HepG2 (cell line): ENCODE measurements around the gene SLC6A17. TPM values are rescaled to one million over a fixed set of nuclear protein-coding genes. Genes with fewer than 3 reads are reported as not detected.

Experiments
- ATAC-seq: fragments of 200-7000 bp; cut with Tn5 transposase; 3 replicates; pipeline ENCODE4 v1.9.1; 2020; ENCODE audit warnings: mild to moderate bottlenecking, moderate library complexity
- BruUV-seq: library from RNA; stranded (reverse); fragments of 400-500 nt; replicated peaks from 2 replicates; lab custom pipeline; 2021; lab: Mats Ljungman, UMichigan
- CTCF ChIA-PET: fragments of 300-600 bp; formaldehyde crosslinking; extraction: SDS; loops from one replicate; lab custom pipeline; 2021; ENCODE audit warnings: low total read pairs, inconsistent platforms, low intra/inter-chr PET ratio; lab: Yijun Ruan, JAX
- POLR2A ChIA-PET: fragments of 350-600 bp; sonication (Branson Sonifier 250); formaldehyde crosslinking; loops from one replicate; lab custom pipeline; 2020; ENCODE audit warnings: antibody characterized with exemption, inconsistent platforms; lab: Yijun Ruan, JAX
- DNase-seq: peaks from one replicate; pipeline ENCODE4 v3.0.0-alpha.2; 2015; ENCODE audit warnings: low spot score
- FAIRE-seq: peaks from 3 replicates; lab custom pipeline; 2011; peaks lifted over from hg19 to GRCh38; lab: Jason Lieb, UNC
- H2AFZ ChIP-seq: one replicate; pipeline ENCODE4 v1.6.1; 2011; ENCODE audit warnings: low read length, inconsistent platforms
- H3K27ac ChIP-seq: fragments of 300-600 bp; 3 replicates; pipeline ENCODE4 v1.8.0; 2011; ENCODE audit warnings: mixed run types, mild to moderate bottlenecking, mixed read lengths, low read length, inconsistent platforms; ENCODE audit not compliant: insufficient read depth; ENCODE audit errors: extremely low read length
- H3K27me3 ChIP-seq, 2 experiments: fragments of 200-600 bp in 1 of 2; 2 replicates in 1 of 2; 3 replicates in 1 of 2; pipeline versions ENCODE4 v1.6.0 to v1.8.0; 2011; ENCODE audit warnings: low read length in 2 of 2, mild to moderate bottlenecking in 2 of 2, moderate library complexity in 2 of 2, inconsistent platforms in 1 of 2; ENCODE audit not compliant: insufficient read depth in 2 of 2, control insufficient read depth in 1 of 2
- H3K36me3 ChIP-seq, 2 experiments: fragments of 200-600 bp in 1 of 2; replicated peaks in 1 of 2; 2 replicates in 1 of 2; 3 replicates in 1 of 2; pipeline versions ENCODE4 v1.5.1 to v1.8.0; 2011; ENCODE audit warnings: low read length in 2 of 2, inconsistent platforms in 1 of 2; ENCODE audit not compliant: insufficient read depth in 2 of 2, control insufficient read depth in 1 of 2
- H3K4me1 ChIP-seq: 2 replicates; pipeline ENCODE4 v1.5.1; 2012; ENCODE audit warnings: low read length, inconsistent platforms; ENCODE audit not compliant: insufficient read depth
- H3K4me2 ChIP-seq: 2 replicates; pipeline ENCODE4 v1.6.0; 2011; ENCODE audit warnings: low read depth, low read length, inconsistent platforms
- H3K4me3 ChIP-seq, 3 experiments: fragments of 200-600 bp in 1 of 3; sonication (generic), shearing (Covaris generic) in 1 of 3; replicated peaks in 1 of 3; 2 replicates each; pipeline ENCODE4 v1.5.1; 2011 to 2016; ENCODE audit warnings: low read length in 3 of 3, inconsistent platforms in 2 of 3, low read depth in 2 of 3, mild to moderate bottlenecking in 2 of 3, control low read depth in 1 of 3, mixed read lengths in 1 of 3; ENCODE audit not compliant: insufficient read depth in 1 of 3
- H3K79me2 ChIP-seq: one replicate; pipeline ENCODE4 v1.6.1; 2011; ENCODE audit warnings: low read length, inconsistent platforms; ENCODE audit not compliant: insufficient read depth
- H3K9ac ChIP-seq: 2 replicates; pipeline ENCODE4 v1.6.0; 2011; ENCODE audit warnings: mild to moderate bottlenecking, low read depth, low read length, inconsistent platforms; ENCODE audit not compliant: insufficient read depth
- H3K9me3 ChIP-seq: 2 replicates; pipeline ENCODE4 v1.5.1; 2012; ENCODE audit warnings: mild to moderate bottlenecking, low read length
- H4K20me1 ChIP-seq: 2 replicates; pipeline ENCODE4 v1.6.0; 2011; ENCODE audit warnings: inconsistent platforms, mild to moderate bottlenecking, low read length, moderate library complexity; ENCODE audit not compliant: insufficient read depth
- CBFB ChIP-seq: sonication (generic); formaldehyde crosslinking; IDR thresholded peaks from 2 replicates; pipeline ENCODE4 v1.4.0; 2020; ENCODE audit warnings: missing genetic modification reagents
- CENPX ChIP-seq: sonication (generic); formaldehyde crosslinking; IDR thresholded peaks from 2 replicates; pipeline ENCODE4 v1.9.0; 2021; ENCODE audit warnings: mild to moderate bottlenecking, missing genetic modification reagents, moderate library complexity
- JUN ChIP-seq: sonication (generic); formaldehyde crosslinking; IDR thresholded peaks from 2 replicates; pipeline ENCODE4 v1.4.0; 2020; ENCODE audit warnings: mild to moderate bottlenecking, missing genetic modification reagents
- MXI1 ChIP-seq: IDR thresholded peaks from 3 replicates; pipeline ENCODE4 v1.6.1; 2012; ENCODE audit warnings: low read depth, low read length, inconsistent platforms, borderline replicate concordance
- NFATC3 ChIP-seq: sonication (generic); formaldehyde crosslinking; IDR thresholded peaks from 2 replicates; pipeline ENCODE4 v1.5.1; 2020; ENCODE audit warnings: mild to moderate bottlenecking, missing genetic modification reagents
- NFYC ChIP-seq: IDR thresholded peaks from 2 replicates; pipeline ENCODE4 v1.6.1; 2016; ENCODE audit warnings: missing genetic modification reagents, missing compliant biosample characterization
- RCOR2 ChIP-seq: IDR thresholded peaks from 2 replicates; pipeline ENCODE4 v1.6.1; 2016; ENCODE audit warnings: missing biosample characterization, missing genetic modification reagents
- SPEN ChIP-seq: sonication (generic); formaldehyde crosslinking; IDR thresholded peaks from 2 replicates; pipeline ENCODE4 v1.5.1; 2020; ENCODE audit warnings: low read depth, mild to moderate bottlenecking, missing genetic modification reagents
- TCF7 ChIP-seq: sonication (generic); IDR thresholded peaks from 2 replicates; pipeline ENCODE4 v1.6.1; 2016; ENCODE audit warnings: antibody characterized with exemption, low read depth
- ZFX ChIP-seq: sonication (generic); formaldehyde crosslinking; IDR thresholded peaks from 2 replicates; pipeline ENCODE4 v1.4.0; 2020; ENCODE audit warnings: mild to moderate bottlenecking, low read depth, missing genetic modification reagents, moderate library complexity
- ZNF34 ChIP-seq: sonication (generic); formaldehyde crosslinking; IDR thresholded peaks from 2 replicates; pipeline ENCODE4 v1.4.0; 2020; ENCODE audit warnings: mild to moderate bottlenecking, missing genetic modification reagents, borderline replicate concordance
- ZNF550 ChIP-seq: sonication (generic); formaldehyde crosslinking; IDR thresholded peaks from 2 replicates; pipeline ENCODE4 v1.4.0; 2020; ENCODE audit warnings: mild to moderate bottlenecking, missing genetic modification reagents, borderline replicate concordance
- ZNF746 ChIP-seq: sonication (generic); formaldehyde crosslinking; IDR thresholded peaks from 2 replicates; pipeline ENCODE4 v1.8.0; 2022; ENCODE audit warnings: mild to moderate bottlenecking, missing genetic modification reagents
- WGBS: methylation state at CpG from one replicate; pipeline ENCODE4 v1.1.6; 2017; ENCODE audit warnings: low lambda C conversion rate; 5-methylcytosine and 5-hydroxymethylcytosine counted together
- in situ Hi-C: cut with HindIII; loops from 2 replicates; pipeline ENCODE4 v1.10.0; 2017; ENCODE audit warnings: low pct_unique_long_range_greater_than_20kb; ENCODE audit not compliant: extremely low pct_ligation_motif_present
- intact Hi-C: fragments of 100-400 bp; cut with micrococcal nuclease; formaldehyde crosslinking; loops from one replicate; pipeline ENCODE4 v1.10.0; 2022; ENCODE audit not compliant: unreplicated experiment
- polyA plus RNA-seq, 8 experiments: library from polyadenylated mRNA; depleted of rRNA in 3 of 8; stranded (reverse) in 7 of 8; unstranded in 1 of 8; fragments of >200 nt; fragmentation: Illumina TruSeq in 4 of 8; extraction: Trizol in 4 of 8; gene quantifications; 2 replicates each; pipeline versions ENCODE4 v1.2.1 to v1.2.3, GENCODE V29; 2011 to 2016; ENCODE audit warnings: low read depth in 4 of 8, missing spikeins in 1 of 8, mixed read lengths in 1 of 8; ENCODE audit not compliant: insufficient read depth in 1 of 8
- total RNA-seq, 5 experiments: library from RNA; depleted of rRNA; stranded (reverse); fragments of >200 nt; fragmentation: Illumina TruSeq; extraction: Trizol; gene quantifications; 2 replicates each; pipeline ENCODE4 v1.2.3, GENCODE V29; 2016; ENCODE audit warnings: low read depth in 1 of 5
- TF ChIP-seq, protein P1 (sequence below): sonication (generic); formaldehyde crosslinking; IDR thresholded peaks from 2 replicates; pipeline ENCODE4 v1.4.0; 2020; ENCODE audit warnings: mild to moderate bottlenecking, low read depth, missing genetic modification reagents
- TF ChIP-seq, protein P2 (sequence below): sonication (generic); formaldehyde crosslinking; IDR thresholded peaks from 2 replicates; pipeline ENCODE4 v1.8.0; 2022; ENCODE audit warnings: missing genetic modification reagents, low read depth, mild to moderate bottlenecking, borderline replicate concordance

SLC6A17 gene
- total and polyA plus RNA-seq, 2 of the 13 experiments (the other 11 are each of a cell fraction or from before 2014, with no cell fraction given) = not detected

- no TSS peak for BruUV-seq
- Histone ChIP-seq H3K9ac (no peak overlapping the region), H3K79me2 (no peaks in the 10 kb centered on the region), H3K27me3 (peaks cover 1 to 35% of the 10 kb centered on the region in 2 experiments; a peak in 3 of 5 replicates), H4K20me1 (no peaks in the 10 kb centered on the region), H3K9me3 (no peaks in the 10 kb centered on the region), H3K36me3 (no peaks in the 10 kb centered on the region), H3K4me2 (no peak overlapping the region), H3K4me3 (no peak overlapping the region), H3K27ac (no peak overlapping the region), H3K4me1 (no peaks in the 10 kb centered on the region), H2AFZ (no peak overlapping the region)
- FAIRE-seq (no peak), ATAC-seq (no peak), DNase-seq (no peak)
- intact Hi-C loops (no loop called here), in situ Hi-C loops (no loop called here)
- POLR2A ChIA-PET = no interaction called here
- CTCF ChIA-PET = no interaction called here
- TF ChIP-seq CENPX (CRISPR knock-in tag) (no peak), ZNF550 (no peak), ZFX (CRISPR knock-in tag) (no peak), CBFB (CRISPR knock-in tag) (no peak), ZNF746 (CRISPR knock-in tag) (no peak), JUN (CRISPR knock-in tag) (no peak), NFYC (CRISPR knock-in tag) (no peak), SPEN (CRISPR knock-in tag) (no peak), NFATC3 (CRISPR knock-in tag) (no peak), ZNF34 (CRISPR knock-in tag) (no peak), RCOR2 (CRISPR knock-in tag) (no peak), MXI1 (no peak), TCF7 (no peak)
- TF ChIP-seq, protein P1, sequence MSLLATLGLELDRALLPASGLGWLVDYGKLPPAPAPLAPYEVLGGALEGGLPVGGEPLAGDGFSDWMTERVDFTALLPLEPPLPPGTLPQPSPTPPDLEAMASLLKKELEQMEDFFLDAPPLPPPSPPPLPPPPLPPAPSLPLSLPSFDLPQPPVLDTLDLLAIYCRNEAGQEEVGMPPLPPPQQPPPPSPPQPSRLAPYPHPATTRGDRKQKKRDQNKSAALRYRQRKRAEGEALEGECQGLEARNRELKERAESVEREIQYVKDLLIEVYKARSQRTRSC (CRISPR knock-in tag) = no peak
- TF ChIP-seq, protein P2, sequence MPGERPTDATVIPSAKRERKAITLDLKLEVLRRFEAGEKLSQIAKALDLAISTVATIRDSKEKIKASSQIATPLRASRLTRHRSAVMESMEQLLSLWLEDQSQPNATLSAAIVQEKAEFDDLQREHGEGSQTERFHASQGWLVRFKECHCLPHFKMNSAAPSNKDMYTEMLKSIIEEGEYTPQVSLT (CRISPR knock-in tag) = no peak
- WGBS = 15% methylated on average over 4 of the region's 7 CpGs
Observed at GRCh38 chr1:110130989-110131388, 19.3 kb upstream of the SLC6A17 start.
